GM18507 (cell line): ENCODE measurements around the gene MBP.
"Not testable (repeated sequence)": the region's sequence is repeated elsewhere in the genome, so short reads cannot be mapped to it uniquely, and the experiment has no call there.

Experiments used
- DNase-seq: peaks from one replicate; pipeline ENCODE4 v3.0.0; 2011; ENCODE audit warnings: low read depth; ENCODE audit not compliant: insufficient read length; ENCODE audit errors: extremely low spot score
- FAIRE-seq: peaks from 2 replicates; lab custom pipeline; 2011; peaks lifted over from hg19 to GRCh38; lab: Jason Lieb, UNC

Gene MBP

DNA sequence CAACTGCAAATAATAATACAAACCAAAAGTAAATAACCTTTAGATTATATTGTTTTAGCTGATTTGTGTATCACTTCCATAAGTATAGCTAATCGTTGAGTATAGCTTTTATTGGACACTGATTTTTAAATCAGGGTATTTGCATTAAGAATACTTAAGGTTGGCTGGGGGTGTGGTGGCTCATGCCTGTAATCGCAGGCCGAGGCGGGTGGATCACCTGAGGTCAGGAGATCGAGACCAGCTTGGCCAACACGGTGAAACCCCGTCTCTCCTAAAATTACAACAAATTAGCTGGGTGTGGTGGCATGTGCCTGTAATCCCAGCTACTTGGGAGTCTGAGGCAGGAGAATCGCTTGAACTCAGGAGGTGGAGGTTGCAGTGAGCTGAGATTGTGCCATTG is 188.2 kb downstream of the MBP start:
- DNase-seq, FAIRE-seq: not testable (repeated sequence)

GRCh38 chr18:76943542-76944339 is 188.8 kb downstream of the MBP start:
- DNase-seq (no peak), FAIRE-seq (no peak)

- DNase-seq (no peak), FAIRE-seq (no peak)
These were observed 191.3 kb downstream of the MBP start for GRCh38 chr18:76941284-76941683.

DNA sequence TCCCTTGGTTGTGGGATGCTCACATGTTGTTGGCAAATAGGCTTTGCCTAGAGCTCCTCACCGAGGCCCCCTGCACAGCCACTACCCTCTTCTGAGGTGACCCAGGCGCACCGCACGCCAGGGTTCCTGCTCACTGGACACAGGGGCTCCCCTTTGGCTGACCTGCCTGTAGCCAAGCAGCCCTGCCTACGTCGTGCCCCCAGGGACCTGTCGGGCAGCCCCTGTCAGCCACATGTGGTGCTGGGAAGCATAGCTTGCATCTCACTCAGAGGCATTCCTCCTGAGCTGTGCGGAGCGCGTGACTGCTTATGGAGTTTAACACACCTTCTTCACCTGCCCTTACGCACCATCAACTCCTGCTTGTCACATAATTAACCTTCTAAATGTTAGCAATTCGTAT is 194.0 kb downstream of the MBP start:
- FAIRE-seq (no peak), DNase-seq (no peak)

DNA sequence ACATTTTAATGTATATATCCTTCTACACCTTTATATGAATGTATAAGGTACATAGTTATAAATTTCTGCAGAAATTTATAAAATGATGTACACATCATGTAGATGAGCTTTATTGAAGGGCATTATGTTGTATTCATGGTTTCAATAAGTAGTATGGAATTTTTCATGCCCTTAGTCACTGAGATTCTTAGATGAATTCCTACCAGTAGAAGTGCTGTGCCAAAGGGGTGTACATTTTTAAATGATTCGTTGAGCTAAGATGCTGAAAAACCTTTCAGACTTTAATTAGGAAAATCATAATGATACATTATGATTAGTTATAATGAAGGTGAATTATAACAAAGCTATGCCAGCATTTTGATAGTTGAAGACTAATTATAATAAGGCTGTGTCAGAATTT is 195.0 kb downstream of the MBP start:
- no peak for FAIRE-seq
- no peak for DNase-seq

- DNase-seq (no peak), FAIRE-seq (no peak)
These were observed 195.7 kb downstream of the MBP start for GRCh38 chr18:76936877-76937276.

- DNase-seq (no peak), FAIRE-seq (no peak)
These were observed 196.8 kb downstream of the MBP start for GRCh38 chr18:76935722-76936337.

GRCh38 chr18:76932026-76932819 is 200.4 kb downstream of the MBP start:
- no peak for DNase-seq
- no peak for FAIRE-seq

- FAIRE-seq (no peak), DNase-seq (no peak)
These were observed 201.4 kb downstream of the MBP start for GRCh38 chr18:76931171-76931570.
